AG08396 (cell line): ENCODE results near the gene CEACAM21.

Source experiments
- DNase-seq: peaks from one replicate; pipeline ENCODE4 v3.0.0; 2012; ENCODE audit warnings: low spot score, mixed read lengths

CEACAM21 gene

GRCh38 chr19:41619018-41619556 is 43.1 kb downstream of the CEACAM21 start:
- no peak for DNase-seq

- DNase-seq: no peak
Measured at GRCh38 chr19:41620171-41620570, 44.2 kb downstream of the CEACAM21 start.

- DNase-seq: no peak
Measured at GRCh38 chr19:41621226-41621625, 45.3 kb downstream of the CEACAM21 start.

GRCh38 chr19:41621654-41622053 is 45.7 kb downstream of the CEACAM21 start:
- no peak for DNase-seq

GRCh38 chr19:41623360-41623759 is 47.4 kb downstream of the CEACAM21 start:
- no peak for DNase-seq

GRCh38 chr19:41624515-41624914 is 48.5 kb downstream of the CEACAM21 start:
- no peak for DNase-seq

GRCh38 chr19:41624937-41625336 is 49.0 kb downstream of the CEACAM21 start:
- DNase-seq: no peak

GRCh38 chr19:41626278-41626677 is 50.3 kb downstream of the CEACAM21 start:
- DNase-seq: no peak

- DNase-seq: no peak
Measured at GRCh38 chr19:41626877-41627276, 50.9 kb downstream of the CEACAM21 start, which contains the start of gene CEACAM4. TSS of gene CEACAM4 (minus strand) at chr19:41627074. CDS start at chr19:41626963, 111 bp downstream.

- DNase-seq: no peak
Measured at GRCh38 chr19:41627966-41628675, 52.2 kb downstream of the CEACAM21 start.
